NB4 (cell line): Measurements from ENCODE around the gene RASIP1.

Experiments used
- POLR2A ChIP-seq: IDR thresholded peaks from 2 replicates; pipeline ENCODE4 v1.6.1; 2011; ENCODE audit warnings: mild to moderate bottlenecking; ENCODE audit not compliant: insufficient read length; ENCODE audit errors: extremely low read depth
- TF ChIP-seq, protein P1 (sequence below): IDR thresholded peaks from one replicate; pipeline ENCODE4 v1.5.1; 2012; ENCODE audit warnings: low read depth, low read length
- TF ChIP-seq, protein P2 (sequence below): IDR thresholded peaks from 2 replicates; pipeline ENCODE4 v1.6.1; 2011; ENCODE audit warnings: low read depth, low read length

DNA sequence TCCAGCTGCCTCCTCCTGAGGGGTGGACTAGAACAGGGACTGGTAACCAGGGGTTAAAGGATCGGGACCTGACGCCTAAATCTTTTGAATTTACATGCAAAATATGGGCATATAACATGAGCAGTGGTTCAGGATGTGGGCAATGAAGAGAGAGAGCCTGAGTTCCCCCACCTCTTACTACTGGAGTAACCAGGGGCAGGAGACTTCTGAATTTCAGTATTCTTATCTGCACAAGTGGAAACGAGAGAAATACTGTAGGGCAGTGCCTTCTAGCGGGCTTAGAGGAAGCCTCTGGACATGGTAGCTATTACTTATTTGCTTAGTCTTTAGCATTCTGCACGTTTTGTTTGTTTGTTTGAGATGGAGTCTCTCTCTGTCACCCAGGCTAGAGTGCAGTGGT lies 44.1 kb upstream of the RASIP1 start:
- TF ChIP-seq POLR2A, result no peak
- TF ChIP-seq, protein P1, sequence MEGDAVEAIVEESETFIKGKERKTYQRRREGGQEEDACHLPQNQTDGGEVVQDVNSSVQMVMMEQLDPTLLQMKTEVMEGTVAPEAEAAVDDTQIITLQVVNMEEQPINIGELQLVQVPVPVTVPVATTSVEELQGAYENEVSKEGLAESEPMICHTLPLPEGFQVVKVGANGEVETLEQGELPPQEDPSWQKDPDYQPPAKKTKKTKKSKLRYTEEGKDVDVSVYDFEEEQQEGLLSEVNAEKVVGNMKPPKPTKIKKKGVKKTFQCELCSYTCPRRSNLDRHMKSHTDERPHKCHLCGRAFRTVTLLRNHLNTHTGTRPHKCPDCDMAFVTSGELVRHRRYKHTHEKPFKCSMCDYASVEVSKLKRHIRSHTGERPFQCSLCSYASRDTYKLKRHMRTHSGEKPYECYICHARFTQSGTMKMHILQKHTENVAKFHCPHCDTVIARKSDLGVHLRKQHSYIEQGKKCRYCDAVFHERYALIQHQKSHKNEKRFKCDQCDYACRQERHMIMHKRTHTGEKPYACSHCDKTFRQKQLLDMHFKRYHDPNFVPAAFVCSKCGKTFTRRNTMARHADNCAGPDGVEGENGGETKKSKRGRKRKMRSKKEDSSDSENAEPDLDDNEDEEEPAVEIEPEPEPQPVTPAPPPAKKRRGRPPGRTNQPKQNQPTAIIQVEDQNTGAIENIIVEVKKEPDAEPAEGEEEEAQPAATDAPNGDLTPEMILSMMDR, result no peak
- TF ChIP-seq, protein P2, sequence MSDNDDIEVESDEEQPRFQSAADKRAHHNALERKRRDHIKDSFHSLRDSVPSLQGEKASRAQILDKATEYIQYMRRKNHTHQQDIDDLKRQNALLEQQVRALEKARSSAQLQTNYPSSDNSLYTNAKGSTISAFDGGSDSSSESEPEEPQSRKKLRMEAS, result no peak
